ENCODE measurements around the gene ZDHHC20.

DNA sequence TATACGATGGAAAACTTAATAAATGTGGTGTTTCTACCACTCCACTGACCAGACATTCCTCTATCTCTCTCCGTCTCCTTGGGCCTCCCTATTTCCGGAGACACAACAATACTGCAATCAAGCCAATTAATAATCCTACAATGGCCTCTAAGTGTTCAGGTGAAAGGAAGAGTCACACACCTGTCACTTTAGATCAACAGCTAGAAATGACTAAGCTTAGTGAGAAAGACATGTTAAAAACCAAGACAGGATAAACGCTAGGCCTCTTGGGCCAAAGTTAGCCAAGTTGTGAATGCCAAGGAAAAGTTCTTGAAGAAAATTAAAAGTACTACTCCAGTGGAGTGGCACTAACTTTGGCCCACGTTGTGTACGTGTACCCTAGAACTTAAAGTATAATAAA lies 22.5 kb downstream of the ZDHHC20 start:
- TF ChIP-seq, protein P1, sequence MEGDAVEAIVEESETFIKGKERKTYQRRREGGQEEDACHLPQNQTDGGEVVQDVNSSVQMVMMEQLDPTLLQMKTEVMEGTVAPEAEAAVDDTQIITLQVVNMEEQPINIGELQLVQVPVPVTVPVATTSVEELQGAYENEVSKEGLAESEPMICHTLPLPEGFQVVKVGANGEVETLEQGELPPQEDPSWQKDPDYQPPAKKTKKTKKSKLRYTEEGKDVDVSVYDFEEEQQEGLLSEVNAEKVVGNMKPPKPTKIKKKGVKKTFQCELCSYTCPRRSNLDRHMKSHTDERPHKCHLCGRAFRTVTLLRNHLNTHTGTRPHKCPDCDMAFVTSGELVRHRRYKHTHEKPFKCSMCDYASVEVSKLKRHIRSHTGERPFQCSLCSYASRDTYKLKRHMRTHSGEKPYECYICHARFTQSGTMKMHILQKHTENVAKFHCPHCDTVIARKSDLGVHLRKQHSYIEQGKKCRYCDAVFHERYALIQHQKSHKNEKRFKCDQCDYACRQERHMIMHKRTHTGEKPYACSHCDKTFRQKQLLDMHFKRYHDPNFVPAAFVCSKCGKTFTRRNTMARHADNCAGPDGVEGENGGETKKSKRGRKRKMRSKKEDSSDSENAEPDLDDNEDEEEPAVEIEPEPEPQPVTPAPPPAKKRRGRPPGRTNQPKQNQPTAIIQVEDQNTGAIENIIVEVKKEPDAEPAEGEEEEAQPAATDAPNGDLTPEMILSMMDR (tag by site-specific recombination; IDR thresholded peaks at IDR 0.05), result no peak
- TF ChIP-seq SP3 (tag by site-specific recombination; IDR thresholded peaks at IDR 0.05), result no peak
- no peak for TF ChIP-seq MYNN (tag by site-specific recombination; IDR thresholded peaks at IDR 0.05; ENCODE audit: borderline replicate concordance)
- no peak for TF ChIP-seq ZNF211 (tag by site-specific recombination; IDR thresholded peaks at IDR 0.05; ENCODE audit: low read depth)
- no peak for TF ChIP-seq REPIN1 (tag by site-specific recombination; IDR thresholded peaks at IDR 0.05; ENCODE audit: low read depth)
- TF ChIP-seq, protein P2, sequence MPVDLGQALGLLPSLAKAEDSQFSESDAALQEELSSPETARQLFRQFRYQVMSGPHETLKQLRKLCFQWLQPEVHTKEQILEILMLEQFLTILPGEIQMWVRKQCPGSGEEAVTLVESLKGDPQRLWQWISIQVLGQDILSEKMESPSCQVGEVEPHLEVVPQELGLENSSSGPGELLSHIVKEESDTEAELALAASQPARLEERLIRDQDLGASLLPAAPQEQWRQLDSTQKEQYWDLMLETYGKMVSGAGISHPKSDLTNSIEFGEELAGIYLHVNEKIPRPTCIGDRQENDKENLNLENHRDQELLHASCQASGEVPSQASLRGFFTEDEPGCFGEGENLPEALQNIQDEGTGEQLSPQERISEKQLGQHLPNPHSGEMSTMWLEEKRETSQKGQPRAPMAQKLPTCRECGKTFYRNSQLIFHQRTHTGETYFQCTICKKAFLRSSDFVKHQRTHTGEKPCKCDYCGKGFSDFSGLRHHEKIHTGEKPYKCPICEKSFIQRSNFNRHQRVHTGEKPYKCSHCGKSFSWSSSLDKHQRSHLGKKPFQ (tag by site-specific recombination; IDR thresholded peaks at IDR 0.05), result no peak
- TF ChIP-seq ZNF121 (tag by site-specific recombination; IDR thresholded peaks at IDR 0.05), result no peak
- TF ChIP-seq ZNF394 (tag by site-specific recombination; IDR thresholded peaks at IDR 0.05; ENCODE audit: borderline replicate concordance), result no peak
- no peak for TF ChIP-seq MEIS1 (CRISPR knock-in tag; IDR thresholded peaks at IDR 0.05; ENCODE audit: borderline replicate concordance)
- TF ChIP-seq RBAK (tag by site-specific recombination; IDR thresholded peaks at IDR 0.05), result no peak
- TF ChIP-seq ZNF423 (tag by site-specific recombination; IDR thresholded peaks at IDR 0.05), result no peak
- TF ChIP-seq, protein P3, sequence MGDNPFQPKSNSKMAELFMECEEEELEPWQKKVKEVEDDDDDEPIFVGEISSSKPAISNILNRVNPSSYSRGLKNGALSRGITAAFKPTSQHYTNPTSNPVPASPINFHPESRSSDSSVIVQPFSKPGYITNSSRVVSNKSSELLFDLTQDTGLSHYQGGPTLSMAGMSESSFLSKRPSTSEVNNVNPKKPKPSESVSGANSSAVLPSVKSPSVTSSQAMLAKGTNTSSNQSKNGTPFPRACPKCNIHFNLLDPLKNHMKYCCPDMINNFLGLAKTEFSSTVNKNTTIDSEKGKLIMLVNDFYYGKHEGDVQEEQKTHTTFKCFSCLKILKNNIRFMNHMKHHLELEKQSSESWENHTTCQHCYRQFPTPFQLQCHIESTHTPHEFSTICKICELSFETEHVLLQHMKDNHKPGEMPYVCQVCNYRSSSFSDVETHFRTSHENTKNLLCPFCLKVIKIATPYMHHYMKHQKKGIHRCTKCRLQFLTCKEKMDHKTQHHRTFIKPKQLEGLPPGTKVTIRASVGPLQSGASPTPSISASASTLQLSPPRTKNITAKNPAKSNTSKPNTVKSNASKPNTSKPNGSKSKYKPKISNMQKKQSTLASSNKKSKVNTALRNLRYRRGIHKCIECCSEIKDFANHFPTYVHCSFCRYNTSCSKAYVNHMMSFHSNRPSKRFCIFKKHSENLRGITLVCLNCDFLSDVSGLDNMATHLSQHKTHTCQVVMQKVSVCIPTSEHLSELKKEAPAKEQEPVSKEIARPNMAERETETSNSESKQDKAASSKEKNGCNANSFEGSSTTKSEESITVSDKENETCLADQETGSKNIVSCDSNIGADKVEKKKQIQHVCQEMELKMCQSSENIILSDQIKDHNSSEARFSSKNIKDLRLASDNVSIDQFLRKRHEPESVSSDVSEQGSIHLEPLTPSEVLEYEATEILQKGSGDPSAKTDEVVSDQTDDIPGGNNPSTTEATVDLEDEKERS (tag by site-specific recombination; IDR thresholded peaks at IDR 0.05), result no peak

Measured in HEK293 (cell line).